Nephron (organoid): ENCODE data around the gene OR6N1.

Experiments used
- H3K27ac Mint-ChIP-seq, 3 experiments: 2 replicates each; pipeline ENCODE4 v1.8.0; 2020; ENCODE audit warnings: mixed read lengths in 3 of 3, mild to moderate bottlenecking in 2 of 3, moderate library complexity in 1 of 3
- H3K27me3 Mint-ChIP-seq: 2 replicates; pipeline ENCODE4 v1.8.0; 2021; ENCODE audit warnings: low read depth, mild to moderate bottlenecking, moderate library complexity, mixed read lengths
- H3K36me3 Mint-ChIP-seq: 2 replicates; pipeline ENCODE4 v1.8.0; 2020; ENCODE audit warnings: low read depth, mixed read lengths
- H3K4me1 Mint-ChIP-seq: 2 replicates; pipeline ENCODE4 v1.8.0; 2020; ENCODE audit warnings: mixed read lengths
- H3K4me3 Mint-ChIP-seq, 3 experiments: 2 replicates each; pipeline ENCODE4 v1.8.0; 2020; ENCODE audit warnings: mild to moderate bottlenecking in 3 of 3, mixed read lengths in 3 of 3, moderate library complexity in 2 of 3
- H3K9me3 Mint-ChIP-seq: 2 replicates; pipeline ENCODE4 v1.8.0; 2020; ENCODE audit warnings: mixed read lengths
- TF ChIP-seq, protein P1 (sequence below), 3 experiments: fragments of 200-600 bp; sonication (generic); IDR thresholded peaks; one replicate each; pipeline ENCODE4 v1.5.0; 2021; ENCODE audit warnings: antibody characterized with exemption in 3 of 3; ENCODE audit not compliant: unreplicated experiment in 3 of 3

OR6N1 gene, protein sequence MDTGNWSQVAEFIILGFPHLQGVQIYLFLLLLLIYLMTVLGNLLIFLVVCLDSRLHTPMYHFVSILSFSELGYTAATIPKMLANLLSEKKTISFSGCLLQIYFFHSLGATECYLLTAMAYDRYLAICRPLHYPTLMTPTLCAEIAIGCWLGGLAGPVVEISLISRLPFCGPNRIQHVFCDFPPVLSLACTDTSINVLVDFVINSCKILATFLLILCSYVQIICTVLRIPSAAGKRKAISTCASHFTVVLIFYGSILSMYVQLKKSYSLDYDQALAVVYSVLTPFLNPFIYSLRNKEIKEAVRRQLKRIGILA

DNA sequence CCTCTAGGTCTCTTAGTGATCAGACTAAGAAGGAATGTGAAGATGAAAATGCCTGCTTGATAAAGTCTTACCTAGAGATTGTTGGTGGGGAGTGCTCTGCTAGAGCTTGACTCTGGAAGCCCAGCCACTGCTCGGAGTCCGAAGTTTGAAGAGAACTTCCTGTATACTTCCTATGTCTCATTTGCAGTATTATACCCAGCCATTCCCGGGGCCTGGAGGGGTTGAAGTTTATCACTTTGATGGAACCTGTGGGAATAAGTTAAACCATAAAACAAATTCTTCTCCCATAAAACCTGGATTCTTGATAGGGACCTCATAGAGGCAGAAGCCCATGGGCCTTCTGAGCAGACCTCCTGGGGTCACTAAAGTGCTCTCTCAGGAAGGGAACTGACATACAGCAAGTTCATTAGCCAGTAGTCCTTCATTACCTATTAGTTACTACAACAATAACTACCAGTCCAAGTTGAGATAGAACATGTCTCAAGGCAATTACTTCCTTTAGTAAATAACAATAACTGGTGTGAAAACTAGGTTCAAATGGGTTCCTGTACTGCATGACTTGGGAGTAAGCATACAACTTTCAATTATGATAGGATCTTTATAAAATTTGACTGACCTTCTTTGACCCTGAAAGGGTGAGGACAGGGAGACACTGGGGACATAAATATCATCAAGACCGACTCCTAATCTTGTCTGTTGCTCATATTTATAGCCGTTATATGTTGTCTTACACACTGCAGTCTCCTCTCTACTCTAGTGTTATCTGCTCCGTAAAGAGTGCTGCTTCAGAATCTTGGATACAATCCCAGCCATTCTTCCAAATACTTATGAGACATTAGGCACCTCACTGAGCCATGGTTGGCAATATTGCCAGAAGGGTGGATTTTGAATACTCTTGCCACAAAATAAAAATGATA is at the start of gene OR6N1:
TSS of gene OR6N1 (minus strand) at position 246 of the 917 bp plus-strand sequence. CDS start 5,513 bp downstream, outside the sequence.
- no peak within 1 kb of the TSS for H3K4me3 Mint-ChIP-seq
- TF ChIP-seq, protein P1, sequence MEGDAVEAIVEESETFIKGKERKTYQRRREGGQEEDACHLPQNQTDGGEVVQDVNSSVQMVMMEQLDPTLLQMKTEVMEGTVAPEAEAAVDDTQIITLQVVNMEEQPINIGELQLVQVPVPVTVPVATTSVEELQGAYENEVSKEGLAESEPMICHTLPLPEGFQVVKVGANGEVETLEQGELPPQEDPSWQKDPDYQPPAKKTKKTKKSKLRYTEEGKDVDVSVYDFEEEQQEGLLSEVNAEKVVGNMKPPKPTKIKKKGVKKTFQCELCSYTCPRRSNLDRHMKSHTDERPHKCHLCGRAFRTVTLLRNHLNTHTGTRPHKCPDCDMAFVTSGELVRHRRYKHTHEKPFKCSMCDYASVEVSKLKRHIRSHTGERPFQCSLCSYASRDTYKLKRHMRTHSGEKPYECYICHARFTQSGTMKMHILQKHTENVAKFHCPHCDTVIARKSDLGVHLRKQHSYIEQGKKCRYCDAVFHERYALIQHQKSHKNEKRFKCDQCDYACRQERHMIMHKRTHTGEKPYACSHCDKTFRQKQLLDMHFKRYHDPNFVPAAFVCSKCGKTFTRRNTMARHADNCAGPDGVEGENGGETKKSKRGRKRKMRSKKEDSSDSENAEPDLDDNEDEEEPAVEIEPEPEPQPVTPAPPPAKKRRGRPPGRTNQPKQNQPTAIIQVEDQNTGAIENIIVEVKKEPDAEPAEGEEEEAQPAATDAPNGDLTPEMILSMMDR (IDR thresholded peaks at IDR 0.05; ENCODE audit: unreplicated experiment in 3 of 3) = no peak
- H3K27me3 Mint-ChIP-seq = no peaks in the 10 kb centered on the region

DNA sequence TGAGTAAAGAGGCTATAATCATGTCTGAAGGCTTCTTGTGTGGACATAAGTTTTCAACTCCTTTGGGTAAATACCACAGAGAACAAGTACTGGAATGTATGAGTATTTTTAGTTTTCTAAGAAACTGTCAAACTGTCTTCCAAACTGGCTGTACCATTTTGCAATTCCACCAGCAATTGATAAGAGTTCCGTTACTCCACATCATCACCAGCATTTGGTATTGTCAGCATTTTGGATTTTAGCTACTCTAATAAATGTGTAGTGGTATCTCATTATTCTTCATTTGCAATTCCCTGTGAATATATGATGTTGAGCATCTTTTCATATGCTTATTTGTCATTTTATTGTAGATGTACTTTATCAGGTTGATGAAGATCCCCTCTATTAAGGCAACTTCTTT is 49.7 kb upstream of the OR6N1 start:
- Mint-ChIP-seq H3K4me3 (no peak overlapping the region), H3K27me3 (no peaks in the 10 kb centered on the region), H3K4me1 (no peaks in the 10 kb centered on the region), H3K36me3 (no peaks in the 10 kb centered on the region), H3K27ac (no peak overlapping the region), H3K9me3 (peaks cover 2% of the 10 kb centered on the region)
- TF ChIP-seq, protein P1 (IDR thresholded peaks at IDR 0.05; ENCODE audit: unreplicated experiment in 3 of 3) = no peak

More for the DNA sequence above, at the start of gene OR6N1:
- H3K9me3 Mint-ChIP-seq = no peaks in the 10 kb centered on the region
- no peaks in the 10 kb centered on the region for H3K36me3 Mint-ChIP-seq
- H3K4me1 Mint-ChIP-seq = peaks cover 7% of the 10 kb centered on the region
- peak within 1 kb of the TSS in 1 of 3 experiments; percentile 27 for H3K27ac Mint-ChIP-seq

DNA sequence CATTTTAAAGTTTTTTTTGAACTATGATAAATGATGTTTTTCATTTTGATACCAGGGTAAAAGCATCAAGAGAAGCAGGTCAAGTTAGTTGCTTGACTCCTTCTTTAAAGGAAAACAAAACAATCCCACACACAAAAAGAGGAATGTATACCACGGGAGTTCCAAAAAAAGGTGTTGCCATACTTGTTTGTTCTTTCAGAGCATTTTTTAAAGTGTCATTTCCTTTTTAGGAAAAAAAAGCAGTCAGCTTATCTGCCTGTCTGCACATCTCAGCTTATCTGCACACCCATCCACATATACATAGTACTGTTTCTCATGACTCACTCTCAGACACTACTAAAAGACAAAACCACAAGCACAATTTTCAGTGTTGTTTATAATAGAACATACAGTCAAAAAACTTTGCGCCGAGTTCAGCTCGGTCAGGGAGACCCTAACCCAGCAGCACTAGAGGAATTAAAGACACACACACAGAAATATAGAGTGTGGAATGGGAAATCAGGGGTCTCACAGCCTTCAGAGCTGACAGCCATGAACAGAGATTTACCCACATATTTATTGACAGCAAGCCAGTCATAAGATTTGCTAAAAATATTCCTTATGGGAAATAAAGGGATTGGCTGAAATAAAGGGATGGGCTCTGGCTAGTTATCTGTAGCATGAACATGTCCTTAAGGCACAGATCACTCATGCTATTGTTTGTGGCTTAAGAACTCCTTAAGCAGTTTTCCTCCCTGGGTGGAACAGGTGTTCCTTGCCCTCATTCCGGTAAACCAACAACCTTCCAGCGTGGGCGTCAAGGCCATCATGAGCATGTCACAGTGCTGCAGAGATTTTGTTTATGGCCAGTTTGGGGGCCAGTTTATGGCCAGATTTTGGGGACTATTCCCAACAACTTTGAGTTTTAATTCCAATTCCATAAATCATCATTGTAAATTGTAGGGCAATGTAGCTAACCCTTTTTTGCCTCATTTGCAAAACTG is 47.8 kb upstream of the OR6N1 start:
- H3K27me3 Mint-ChIP-seq = no peaks in the 10 kb centered on the region

DNA sequence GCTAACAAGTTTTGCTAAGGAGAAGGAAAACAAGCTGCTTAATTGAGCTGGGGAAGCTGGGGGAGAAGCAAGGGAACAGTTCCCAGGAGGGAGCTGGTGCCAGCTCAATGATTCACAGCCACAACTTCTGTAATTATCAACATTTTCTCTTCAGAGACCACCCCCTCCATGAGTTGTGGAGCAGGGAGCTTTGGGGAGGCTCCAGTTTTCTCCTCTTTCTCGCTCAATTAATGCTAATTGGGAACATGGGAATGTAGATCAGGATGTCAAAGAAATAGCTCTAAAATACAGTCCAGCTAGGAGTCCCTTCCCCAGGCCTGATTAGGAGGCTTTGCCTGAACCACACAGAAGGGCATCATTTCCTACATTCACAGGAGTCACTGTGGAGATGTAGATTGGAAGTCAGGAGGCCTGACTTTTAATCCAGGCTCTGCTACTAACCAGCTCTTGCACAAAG is 47.0 kb upstream of the OR6N1 start:
- Mint-ChIP-seq H3K27me3 (no peaks in the 10 kb centered on the region), H3K9me3 (no peaks in the 10 kb centered on the region), H3K36me3 (no peaks in the 10 kb centered on the region), H3K27ac (peak overlapping the region in 2 of 3 experiments; percentile 20 to 40), H3K4me3 (no peak overlapping the region), H3K4me1 (no peaks in the 10 kb centered on the region)
- TF ChIP-seq, protein P1 (IDR thresholded peaks at IDR 0.05; ENCODE audit: unreplicated experiment in 3 of 3) = no peak

More for the DNA sequence above, 47.8 kb upstream of the OR6N1 start:
- Mint-ChIP-seq H3K4me3 (no peak overlapping the region), H3K27ac (peak overlapping the region in 1 of 3 experiments; percentile 20), H3K9me3 (no peaks in the 10 kb centered on the region), H3K4me1 (no peaks in the 10 kb centered on the region), H3K36me3 (no peaks in the 10 kb centered on the region)
- TF ChIP-seq, protein P1 (IDR thresholded peaks at IDR 0.05; ENCODE audit: unreplicated experiment in 3 of 3) = no peak

DNA sequence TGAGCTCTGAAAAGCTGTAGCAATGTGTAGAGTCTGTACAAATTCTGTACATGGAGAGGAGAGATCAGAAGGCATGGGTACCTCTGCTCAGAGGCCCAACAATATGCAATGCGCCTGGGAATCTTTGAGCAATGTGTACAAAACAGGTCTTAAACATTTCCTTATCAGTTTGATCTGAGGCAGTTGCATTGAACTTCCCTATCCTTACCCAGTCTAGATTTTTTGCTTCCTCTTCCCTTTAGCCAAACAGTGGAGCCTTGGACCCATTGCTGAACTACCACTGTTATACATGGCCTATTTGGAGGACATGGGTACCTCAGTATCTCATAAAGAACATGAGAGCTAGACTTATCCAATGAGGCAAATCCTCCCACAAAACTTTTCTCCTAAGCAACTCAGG is 46.6 kb upstream of the OR6N1 start:
- no peak overlapping the region for H3K4me3 Mint-ChIP-seq
- no peaks in the 10 kb centered on the region for H3K27me3 Mint-ChIP-seq
- TF ChIP-seq, protein P1 (IDR thresholded peaks at IDR 0.05; ENCODE audit: unreplicated experiment in 3 of 3) = no peak
- no peaks in the 10 kb centered on the region for H3K9me3 Mint-ChIP-seq
- H3K4me1 Mint-ChIP-seq = no peaks in the 10 kb centered on the region
- H3K36me3 Mint-ChIP-seq = no peaks in the 10 kb centered on the region
- peak overlapping the region in 1 of 3 experiments; percentile 40 for H3K27ac Mint-ChIP-seq
